Measurements from ENCODE around the gene ZNF771. TPM values are rescaled to one million over a fixed set of nuclear protein-coding genes. Genes with fewer than 3 reads are reported as not detected.

Gene ZNF771
- total and polyA plus RNA-seq, 9 of the 15 experiments (the other 6 are each of a cell fraction or from before 2014, with no cell fraction given), result 1.5 to 12.6 (median 4.4) TPM

DNA sequence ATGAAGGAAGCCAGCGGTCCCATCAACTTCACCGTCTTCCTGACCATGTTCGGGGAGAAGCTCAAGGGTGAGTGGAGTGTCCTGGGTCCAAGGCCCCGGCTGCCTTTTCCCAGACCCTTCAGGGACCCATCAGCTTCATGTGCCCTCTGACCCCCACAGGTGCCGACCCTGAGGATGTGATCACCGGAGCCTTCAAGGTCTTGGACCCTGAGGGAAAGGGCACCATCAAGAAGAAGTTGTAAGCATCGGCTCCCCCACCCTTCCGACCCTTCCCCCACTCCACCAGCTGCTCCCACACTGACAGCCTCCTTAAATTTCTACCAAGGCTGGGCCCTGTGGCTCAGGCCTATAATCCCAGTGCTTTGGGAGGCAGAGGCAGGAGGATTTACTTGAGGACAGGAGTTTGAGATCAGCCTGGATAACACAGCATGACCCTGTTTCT, 30.9 kb upstream of the ZNF771 start (continued):
- TF ChIP-seq ZNF740 (CRISPR knock-in tag; IDR thresholded peaks at IDR 0.05) (peak; percentile 38; the same call in 1 of the 2 replicates), ZNF740 (tag; IDR thresholded peaks at IDR 0.05) (no peak), SREBF2 (CRISPR knock-in tag; IDR thresholded peaks at IDR 0.05) (no peak), FOSL1 (tag; conservative IDR thresholded peaks at IDR 0.05) (0 out of 2 replicates have a peak, but pooled peaks have one; percentile 8), SAFB (IDR thresholded peaks at IDR 0.05; ENCODE audit: borderline replicate concordance, low read depth, low read length) (no peak), MAFF (IDR thresholded peaks at IDR 0.05; ENCODE audit: low read length) (no peak), ZFX (CRISPR knock-in tag; IDR thresholded peaks at IDR 0.05) (peak; percentile 32), POLR3G (IDR thresholded peaks at IDR 0.05; ENCODE audit: extremely low read depth, insufficient read length, insufficient replicate concordance) (no peak)
- TF ChIP-seq, protein P1, sequence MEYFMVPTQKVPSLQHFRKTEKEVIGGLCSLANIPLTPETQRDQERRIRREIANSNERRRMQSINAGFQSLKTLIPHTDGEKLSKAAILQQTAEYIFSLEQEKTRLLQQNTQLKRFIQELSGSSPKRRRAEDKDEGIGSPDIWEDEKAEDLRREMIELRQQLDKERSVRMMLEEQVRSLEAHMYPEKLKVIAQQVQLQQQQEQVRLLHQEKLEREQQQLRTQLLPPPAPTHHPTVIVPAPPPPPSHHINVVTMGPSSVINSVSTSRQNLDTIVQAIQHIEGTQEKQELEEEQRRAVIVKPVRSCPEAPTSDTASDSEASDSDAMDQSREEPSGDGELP (CRISPR knock-in tag; IDR thresholded peaks at IDR 0.05; ENCODE audit: borderline replicate concordance), result 0 out of 2 replicates have a peak, but pooled peaks have one; percentile 21

Data from K562 (cell line).